Measurements from ENCODE around the gene PALD1. TPM values are rescaled to one million over a fixed set of nuclear protein-coding genes. Genes with fewer than 3 reads are reported as not detected.

PALD1 gene
- total and polyA plus RNA-seq, 2 of the 13 experiments (the other 11 are each of a cell fraction or from before 2014, with no cell fraction given), result 0.07 to 0.09 TPM

DNA sequence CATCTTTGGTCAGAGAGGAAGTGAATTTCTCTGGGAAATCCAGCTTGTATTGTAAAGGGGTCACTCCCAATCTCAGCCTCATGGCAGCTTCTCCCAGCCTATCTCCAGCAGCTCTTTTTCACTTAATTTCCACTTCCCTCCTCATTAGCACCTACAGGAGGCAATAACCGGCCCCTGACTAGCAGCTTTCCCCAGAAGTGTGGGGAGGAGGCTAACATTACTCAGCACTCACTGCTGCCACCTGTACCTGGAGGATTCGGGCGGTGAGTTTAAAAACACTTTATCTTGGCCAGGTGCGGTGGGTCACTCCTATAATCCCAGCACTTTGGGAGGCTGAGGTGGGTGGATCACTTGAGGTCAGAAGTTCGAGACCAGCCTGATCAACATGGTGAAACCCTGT, 40.8 kb upstream of the PALD1 start:
- ChIA-PET POLR2A (no interaction called here), CTCF (ENCODE audit: low intra/inter-chr PET ratio, low total read pairs) (no interaction called here)
- DNase-seq (ENCODE audit: low spot score), result no peak
- Histone ChIP-seq H3K9me3 (ENCODE audit: low read length) (no peaks in the 10 kb centered on the region), H3K4me2 (ENCODE audit: low read depth, low read length) (no peak overlapping the region), H3K4me3 (replicated peaks in 1 of 3; ENCODE audit: insufficient read depth in 1 of 3, low read depth in 2 of 3, low read length in 3 of 3) (no peak overlapping the region), H3K36me3 (replicated peaks in 1 of 2; ENCODE audit: control insufficient read depth in 1 of 2, insufficient read depth in 2 of 2, low read length in 2 of 2) (no peaks in the 10 kb centered on the region), H3K27ac (ENCODE audit: extremely low read length, insufficient read depth, low read length) (no peak overlapping the region), H2AFZ (ENCODE audit: low read length) (no peak overlapping the region), H3K4me1 (ENCODE audit: insufficient read depth, low read length) (peaks cover 13% of the 10 kb centered on the region), H3K79me2 (ENCODE audit: insufficient read depth, low read length) (no peaks in the 10 kb centered on the region), H3K9ac (ENCODE audit: insufficient read depth, low read depth, low read length) (no peak overlapping the region), H3K27me3 (ENCODE audit: control insufficient read depth in 1 of 2, insufficient read depth in 2 of 2, low read length in 2 of 2) (no peaks in the 10 kb centered on the region), H4K20me1 (ENCODE audit: insufficient read depth, low read length) (no peaks in the 10 kb centered on the region)
- 52% methylated on average over 5 of the region's 5 CpGs for WGBS (ENCODE audit: low lambda C conversion rate)
- TF ChIP-seq NCOR1 (IDR thresholded peaks at IDR 0.05; ENCODE audit: borderline replicate concordance, low read length) (no peak), ATF1 (CRISPR knock-in tag; IDR thresholded peaks at IDR 0.05) (no peak), ZNF224 (CRISPR knock-in tag; IDR thresholded peaks at IDR 0.05) (no peak), BORCS8-MEF2B (CRISPR knock-in tag; IDR thresholded peaks at IDR 0.05) (no peak), SALL1 (CRISPR knock-in tag; IDR thresholded peaks at IDR 0.05) (no peak), ZNF564 (CRISPR knock-in tag; IDR thresholded peaks at IDR 0.05) (no peak), FOXO1 (CRISPR knock-in tag; IDR thresholded peaks at IDR 0.05) (no peak)
- TF ChIP-seq, protein P1, sequence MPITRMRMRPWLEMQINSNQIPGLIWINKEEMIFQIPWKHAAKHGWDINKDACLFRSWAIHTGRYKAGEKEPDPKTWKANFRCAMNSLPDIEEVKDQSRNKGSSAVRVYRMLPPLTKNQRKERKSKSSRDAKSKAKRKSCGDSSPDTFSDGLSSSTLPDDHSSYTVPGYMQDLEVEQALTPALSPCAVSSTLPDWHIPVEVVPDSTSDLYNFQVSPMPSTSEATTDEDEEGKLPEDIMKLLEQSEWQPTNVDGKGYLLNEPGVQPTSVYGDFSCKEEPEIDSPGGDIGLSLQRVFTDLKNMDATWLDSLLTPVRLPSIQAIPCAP (CRISPR knock-in tag; IDR thresholded peaks at IDR 0.05; ENCODE audit: low read depth), result no peak
- TF ChIP-seq, protein P2, sequence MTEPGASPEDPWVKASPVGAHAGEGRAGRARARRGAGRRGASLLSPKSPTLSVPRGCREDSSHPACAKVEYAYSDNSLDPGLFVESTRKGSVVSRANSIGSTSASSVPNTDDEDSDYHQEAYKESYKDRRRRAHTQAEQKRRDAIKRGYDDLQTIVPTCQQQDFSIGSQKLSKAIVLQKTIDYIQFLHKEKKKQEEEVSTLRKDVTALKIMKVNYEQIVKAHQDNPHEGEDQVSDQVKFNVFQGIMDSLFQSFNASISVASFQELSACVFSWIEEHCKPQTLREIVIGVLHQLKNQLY (CRISPR knock-in tag; IDR thresholded peaks at IDR 0.05), result no peak
- TF ChIP-seq, protein P3, sequence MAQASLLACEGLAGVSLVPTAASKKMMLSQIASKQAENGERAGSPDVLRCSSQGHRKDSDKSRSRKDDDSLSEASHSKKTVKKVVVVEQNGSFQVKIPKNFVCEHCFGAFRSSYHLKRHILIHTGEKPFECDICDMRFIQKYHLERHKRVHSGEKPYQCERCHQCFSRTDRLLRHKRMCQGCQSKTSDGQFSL (CRISPR knock-in tag; IDR thresholded peaks at IDR 0.05), result no peak
- TF ChIP-seq, protein P4, sequence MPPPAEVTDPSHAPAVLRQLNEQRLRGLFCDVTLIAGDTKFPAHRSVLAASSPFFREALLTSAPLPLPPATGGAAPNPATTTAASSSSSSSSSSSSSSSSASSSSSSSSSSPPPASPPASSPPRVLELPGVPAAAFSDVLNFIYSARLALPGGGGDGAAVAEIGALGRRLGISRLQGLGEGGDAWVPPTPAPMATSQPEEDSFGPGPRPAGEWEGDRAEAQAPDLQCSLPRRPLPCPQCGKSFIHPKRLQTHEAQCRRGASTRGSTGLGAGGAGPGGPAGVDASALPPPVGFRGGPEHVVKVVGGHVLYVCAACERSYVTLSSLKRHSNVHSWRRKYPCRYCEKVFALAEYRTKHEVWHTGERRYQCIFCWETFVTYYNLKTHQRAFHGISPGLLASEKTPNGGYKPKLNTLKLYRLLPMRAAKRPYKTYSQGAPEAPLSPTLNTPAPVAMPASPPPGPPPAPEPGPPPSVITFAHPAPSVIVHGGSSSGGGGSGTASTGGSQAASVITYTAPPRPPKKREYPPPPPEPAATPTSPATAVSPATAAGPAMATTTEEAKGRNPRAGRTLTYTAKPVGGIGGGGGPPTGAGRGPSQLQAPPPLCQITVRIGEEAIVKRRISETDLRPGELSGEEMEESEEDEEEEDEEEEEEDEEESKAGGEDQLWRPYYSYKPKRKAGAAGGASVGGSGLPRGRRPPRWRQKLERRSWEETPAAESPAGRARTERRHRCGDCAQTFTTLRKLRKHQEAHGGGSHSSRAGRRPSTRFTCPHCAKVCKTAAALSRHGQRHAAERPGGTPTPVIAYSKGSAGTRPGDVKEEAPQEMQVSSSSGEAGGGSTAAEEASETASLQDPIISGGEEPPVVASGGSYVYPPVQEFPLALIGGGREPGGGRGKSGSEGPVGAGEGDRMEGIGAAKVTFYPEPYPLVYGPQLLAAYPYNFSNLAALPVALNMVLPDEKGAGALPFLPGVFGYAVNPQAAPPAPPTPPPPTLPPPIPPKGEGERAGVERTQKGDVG (CRISPR knock-in tag; IDR thresholded peaks at IDR 0.05; ENCODE audit: borderline replicate concordance), result no peak
- TF ChIP-seq, protein P5, sequence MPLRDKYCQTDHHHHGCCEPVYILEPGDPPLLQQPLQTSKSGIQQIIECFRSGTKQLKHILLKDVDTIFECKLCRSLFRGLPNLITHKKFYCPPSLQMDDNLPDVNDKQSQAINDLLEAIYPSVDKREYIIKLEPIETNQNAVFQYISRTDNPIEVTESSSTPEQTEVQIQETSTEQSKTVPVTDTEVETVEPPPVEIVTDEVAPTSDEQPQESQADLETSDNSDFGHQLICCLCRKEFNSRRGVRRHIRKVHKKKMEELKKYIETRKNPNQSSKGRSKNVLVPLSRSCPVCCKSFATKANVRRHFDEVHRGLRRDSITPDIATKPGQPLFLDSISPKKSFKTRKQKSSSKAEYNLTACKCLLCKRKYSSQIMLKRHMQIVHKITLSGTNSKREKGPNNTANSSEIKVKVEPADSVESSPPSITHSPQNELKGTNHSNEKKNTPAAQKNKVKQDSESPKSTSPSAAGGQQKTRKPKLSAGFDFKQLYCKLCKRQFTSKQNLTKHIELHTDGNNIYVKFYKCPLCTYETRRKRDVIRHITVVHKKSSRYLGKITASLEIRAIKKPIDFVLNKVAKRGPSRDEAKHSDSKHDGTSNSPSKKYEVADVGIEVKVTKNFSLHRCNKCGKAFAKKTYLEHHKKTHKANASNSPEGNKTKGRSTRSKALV (CRISPR knock-in tag; IDR thresholded peaks at IDR 0.05), result no peak
- FAIRE-seq, result no peak
- intact Hi-C loops (cut with micrococcal nuclease; ENCODE audit: unreplicated experiment) (no loop called here), in situ Hi-C loops (cut with HindIII; ENCODE audit: extremely low pct_ligation_motif_present, low pct_unique_long_range_greater_than_20kb) (no loop called here)
- BruUV-seq (replicated peaks), result no TSS peak
- ATAC-seq, result no peak

Measured in HepG2 (cell line).